Measurements from ENCODE around the gene SMTN.

- TF ChIP-seq MAX (IDR thresholded peaks at IDR 0.05; ENCODE audit: insufficient read depth, insufficient read length) (no peak), POLR2AphosphoS5 (IDR thresholded peaks at IDR 0.05; ENCODE audit: insufficient read depth, low read depth, low read length) (no peak), CTCF (IDR thresholded peaks at IDR 0.05; ENCODE audit: extremely low read depth in 1 of 2, insufficient read depth in 1 of 2, low read depth in 1 of 2, low read length in 2 of 2) (no peak), GATA2 (IDR thresholded peaks at IDR 0.05; ENCODE audit: insufficient read depth, insufficient read length, low read depth, low read length) (no peak), EZH2 (IDR thresholded peaks at IDR 0.05; ENCODE audit: borderline replicate concordance, low read depth, low read length, severe bottlenecking) (no peak)
These were observed 4.3 kb downstream of the SMTN start for GRCh38 chr22:31085493-31085824.
